CD1c-positive myeloid dendritic cell (primary cell): ENCODE data around the gene RABEP2.
A peak's percentile ranks its signal among the peaks of the same experiment; 100 is the strongest.
"Not testable (repeated sequence)": the region's sequence is repeated elsewhere in the genome, so short reads cannot be mapped to it uniquely, and the experiment has no call there.

Experiments
- DNase-seq: peaks from one replicate; pipeline ENCODE4 v3.0.0-alpha.2; 2016; ENCODE audit errors: extremely low spot score

Gene RABEP2

GRCh38 chr16:28879261-28879840, 45.7 kb downstream of the RABEP2 start:
- no peak for DNase-seq

- no peak for DNase-seq
These were observed 46.7 kb downstream of the RABEP2 start, which contains the start of gene ATP2A1 for GRCh38 chr16:28878083-28878926. Gene ATP2A1, plus strand, starts transcription at chr16:28878488. Its CDS starts 184 bp downstream, at chr16:28878672.

- no peak for DNase-seq
These were observed 47.4 kb downstream of the RABEP2 start for GRCh38 chr16:28877655-28878000.

GRCh38 chr16:28876973-28877654, 47.9 kb downstream of the RABEP2 start:
- DNase-seq, result peak; percentile 21

GRCh38 chr16:28876019-28876659, 48.9 kb downstream of the RABEP2 start:
- no peak for DNase-seq

GRCh38 chr16:28875134-28876018, 49.7 kb downstream of the RABEP2 start:
- no peak for DNase-seq

GRCh38 chr16:28874406-28874805, 50.6 kb downstream of the RABEP2 start:
- DNase-seq, result no peak

GRCh38 chr16:28873543-28874201, 51.4 kb downstream of the RABEP2 start:
- peak; percentile 62 for DNase-seq

GRCh38 chr16:28872952-28873351, 52.1 kb downstream of the RABEP2 start:
- DNase-seq, result no peak

- DNase-seq, result no peak
These were observed 55.8 kb downstream of the RABEP2 start for GRCh38 chr16:28869201-28869600.

GRCh38 chr16:28867646-28868045, 57.4 kb downstream of the RABEP2 start:
- DNase-seq, result not testable (repeated sequence)

- DNase-seq, result no peak
These were observed 57.8 kb downstream of the RABEP2 start for GRCh38 chr16:28867241-28867640.

GRCh38 chr16:28866454-28866804, 58.6 kb downstream of the RABEP2 start:
- DNase-seq, result no peak

GRCh38 chr16:28865722-28866453, 59.1 kb downstream of the RABEP2 start:
- DNase-seq, result no peak

GRCh38 chr16:28865001-28865688, 59.9 kb downstream of the RABEP2 start:
- no peak for DNase-seq

GRCh38 chr16:28863929-28864793, 60.9 kb downstream of the RABEP2 start:
- DNase-seq, result no peak

GRCh38 chr16:28859326-28859725, 65.7 kb downstream of the RABEP2 start:
- DNase-seq, result no peak

GRCh38 chr16:28858421-28858820, 66.6 kb downstream of the RABEP2 start:
- no peak for DNase-seq
